A549 (cell line): ENCODE data around the gene CHMP3. TPM values are rescaled to one million over a fixed set of nuclear protein-coding genes. Genes with fewer than 3 reads are reported as not detected.
A peak's percentile ranks its signal among the peaks of the same experiment; 100 is the strongest.

Experiments used
- ATAC-seq, 2 experiments: fragments of 200-7000 bp in 1 of 2; fragments of >200 bp in 1 of 2; cut with Nextera tagmentation in 1 of 2; cut with Tn5 transposase in 1 of 2; 3 replicates each; pipeline versions ENCODE4 v1.8.0 to v1.9.1; 2018 to 2020; ENCODE audit warnings: mild to moderate bottlenecking in 1 of 2, moderate library complexity in 1 of 2
- CTCF ChIA-PET: fragments of 300-600 bp; sonication (Branson Sonifier 250); formaldehyde crosslinking; extraction: SDS; loops from one replicate; lab custom pipeline; 2021; ENCODE audit warnings: antibody characterized with exemption, inconsistent platforms; lab: Yijun Ruan, JAX
- POLR2A ChIA-PET: fragments of 350-600 bp; formaldehyde crosslinking; extraction: SDS; loops from one replicate; lab custom pipeline; 2021; ENCODE audit warnings: antibody characterized with exemption, inconsistent platforms; lab: Yijun Ruan, JAX
- DNase-seq, 2 experiments: peaks; one replicate each; pipeline versions ENCODE4 v3.0.0 to v3.0.0-alpha.2; 2011 to 2016; ENCODE audit warnings: low read depth in 1 of 2, low spot score in 1 of 2
- FAIRE-seq: peaks from 2 replicates; lab custom pipeline; 2011; peaks lifted over from hg19 to GRCh38; lab: Jason Lieb, UNC
- H3K27ac ChIP-seq, 2 experiments: fragments of >200 bp; sonication (Bioruptor Twin); formaldehyde crosslinking; 3 replicates each; pipeline ENCODE4 v1.5.1; 2016 to 2017
- H3K4me1 ChIP-seq: fragments of >200 bp; sonication (Bioruptor Twin); formaldehyde crosslinking; 3 replicates; pipeline ENCODE4 v1.6.1; 2016
- H3K4me2 ChIP-seq: fragments of >200 bp; sonication (Bioruptor Twin); formaldehyde crosslinking; 3 replicates; pipeline ENCODE4 v1.6.1; 2016
- H3K4me3 ChIP-seq: fragments of >200 bp; sonication (Bioruptor Twin); formaldehyde crosslinking; 3 replicates; pipeline ENCODE4 v1.5.1; 2016
- H3K9me3 ChIP-seq: fragments of >200 bp; sonication (Bioruptor Twin); formaldehyde crosslinking; 3 replicates; pipeline ENCODE4 v1.6.1; 2016
- ATOH8 ChIP-seq: fragments of 250-450 bp; sonication (Bioruptor Pico); IDR thresholded peaks from 2 replicates; pipeline ENCODE4 v1.5.0; 2020; ENCODE audit warnings: low read depth, mild to moderate bottlenecking, moderate library complexity
- BCL3 ChIP-seq: fragments of >200 bp; sonication (Bioruptor Twin); formaldehyde crosslinking; IDR thresholded peaks from 3 replicates; pipeline ENCODE4 v1.6.1; 2016
- CEBPB ChIP-seq, 2 experiments: fragments of >200 bp in 1 of 2; sonication (Bioruptor Twin) in 1 of 2; formaldehyde crosslinking in 1 of 2; IDR thresholded peaks; 2 replicates each; pipeline ENCODE4 v1.6.1; 2012 to 2016
- CHD2 ChIP-seq: fragments of 150-350 bp; IDR thresholded peaks from 2 replicates; pipeline ENCODE4 v1.6.1; 2014; ENCODE audit warnings: low read length; ENCODE audit not compliant: partially characterized antibody
- CTCF ChIP-seq: fragments of >200 bp; sonication (Bioruptor Twin); formaldehyde crosslinking; IDR thresholded peaks from 3 replicates; pipeline ENCODE4 v1.5.1; 2016
- EHMT2 ChIP-seq: fragments of 200-600 bp; sonication (generic); IDR thresholded peaks from 2 replicates; pipeline ENCODE4 v1.6.1; 2016; ENCODE audit warnings: antibody characterized with exemption, low read depth, mild to moderate bottlenecking, moderate library complexity
- ELK1 ChIP-seq: fragments of 150-350 bp; IDR thresholded peaks from 2 replicates; pipeline ENCODE4 v1.6.1; 2014; ENCODE audit warnings: low read depth, mild to moderate bottlenecking, low read length
- GATA3 ChIP-seq: IDR thresholded peaks from 2 replicates; pipeline ENCODE4 v1.6.1; 2012; ENCODE audit warnings: borderline replicate concordance
- HDAC2 ChIP-seq: fragments of 200-600 bp; sonication (generic); IDR thresholded peaks from 2 replicates; pipeline ENCODE4 v1.6.1; 2016
- HOXB5 ChIP-seq: fragments of 250-450 bp; sonication (Bioruptor Pico); IDR thresholded peaks from 2 replicates; pipeline ENCODE4 v1.5.0; 2020; ENCODE audit warnings: mild to moderate bottlenecking, moderate library complexity
- JUN ChIP-seq, 2 experiments: fragments of >200 bp; sonication (Bioruptor Twin); formaldehyde crosslinking; IDR thresholded peaks; 2 replicates in 1 of 2; 3 replicates in 1 of 2; pipeline ENCODE4 v1.6.1; 2016 to 2017
- JUNB ChIP-seq: fragments of >200 bp; sonication (Bioruptor Twin); formaldehyde crosslinking; IDR thresholded peaks from 2 replicates; pipeline ENCODE4 v1.6.1; 2016
- KDM1A ChIP-seq: fragments of 200-600 bp; sonication (generic); IDR thresholded peaks from 2 replicates; pipeline ENCODE4 v1.6.1; 2016; ENCODE audit warnings: low read depth, mild to moderate bottlenecking
- MAFK ChIP-seq: fragments of 450-650 bp; IDR thresholded peaks from 2 replicates; pipeline ENCODE4 v1.6.1; 2014; ENCODE audit not compliant: partially characterized antibody
- MAX ChIP-seq: IDR thresholded peaks from 2 replicates; pipeline ENCODE4 v1.6.1; 2012
- NFE2L2 ChIP-seq: fragments of 150-350 bp; conservative IDR thresholded peaks from 2 replicates; pipeline ENCODE4 v1.6.1; 2014; ENCODE audit warnings: low read length
- NPAS2 ChIP-seq: fragments of 250-450 bp; sonication (Bioruptor Pico); IDR thresholded peaks from 2 replicates; pipeline ENCODE4 v1.8.0; 2022; ENCODE audit warnings: mild to moderate bottlenecking, moderate library complexity, borderline replicate concordance
- PHF8 ChIP-seq: fragments of 200-600 bp; sonication (generic); IDR thresholded peaks from 2 replicates; pipeline ENCODE4 v1.6.1; 2016; ENCODE audit warnings: low read depth, mild to moderate bottlenecking, antibody characterized with exemption, moderate library complexity, borderline replicate concordance
- RAD21 ChIP-seq, 2 experiments: fragments of >200 bp in 1 of 2; sonication (Bioruptor Twin) in 1 of 2; formaldehyde crosslinking in 1 of 2; IDR thresholded peaks in 1 of 2; conservative IDR thresholded peaks in 1 of 2; 2 replicates in 1 of 2; 3 replicates in 1 of 2; pipeline ENCODE4 v1.6.1; 2012 to 2018; ENCODE audit warnings: inconsistent platforms in 1 of 2
- RARB ChIP-seq: fragments of 250-450 bp; sonication (Bioruptor Pico); IDR thresholded peaks from 2 replicates; pipeline ENCODE4 v1.8.0; 2021; ENCODE audit warnings: mild to moderate bottlenecking, moderate library complexity
- RCOR1 ChIP-seq: fragments of 150-350 bp; IDR thresholded peaks from 2 replicates; pipeline ENCODE4 v1.6.1; 2014; ENCODE audit warnings: antibody characterized with exemption, low read length, low read depth
- RFX5 ChIP-seq: fragments of 450-650 bp; IDR thresholded peaks from 2 replicates; pipeline ENCODE4 v1.7.1; 2014; ENCODE audit warnings: antibody characterized with exemption, mild to moderate bottlenecking, moderate library complexity
- SREBF2 ChIP-seq: fragments of 450-650 bp; IDR thresholded peaks from 2 replicates; pipeline ENCODE4 v1.6.1; 2014; ENCODE audit warnings: mild to moderate bottlenecking, moderate library complexity
- TFCP2L1 ChIP-seq: fragments of 250-450 bp; sonication (Bioruptor Pico); IDR thresholded peaks from 2 replicates; pipeline ENCODE4 v1.5.0; 2021; ENCODE audit warnings: mild to moderate bottlenecking
- TP53 ChIP-seq: fragments of 250-450 bp; sonication (Bioruptor Pico); IDR thresholded peaks from 2 replicates; pipeline ENCODE4 v1.5.0; 2021; ENCODE audit warnings: mild to moderate bottlenecking, moderate library complexity
- USF2 ChIP-seq: fragments of 450-650 bp; IDR thresholded peaks from 2 replicates; pipeline ENCODE4 v1.6.1; 2014; ENCODE audit warnings: antibody characterized with exemption
- ZC3H11A ChIP-seq: fragments of 450-650 bp; IDR thresholded peaks from 2 replicates; pipeline ENCODE4 v1.6.1; 2014; ENCODE audit warnings: antibody characterized with exemption, mild to moderate bottlenecking
- ZFP36 ChIP-seq: fragments of 450-650 bp; IDR thresholded peaks from 2 replicates; pipeline ENCODE4 v1.6.1; 2014; ENCODE audit warnings: borderline replicate concordance; ENCODE audit not compliant: partially characterized antibody
- ZSCAN20 ChIP-seq: fragments of 250-450 bp; sonication (Bioruptor Pico); IDR thresholded peaks from 2 replicates; pipeline ENCODE4 v1.8.0; 2022; ENCODE audit warnings: mild to moderate bottlenecking, moderate library complexity
- WGBS: methylation state at CpG from one replicate; pipeline ENCODE4 v1.1.6; 2017; ENCODE audit errors: missing lambda C conversion rate; 5-methylcytosine and 5-hydroxymethylcytosine counted together
- polyA plus RNA-seq, 4 experiments: library from polyadenylated mRNA; depleted of rRNA in 3 of 4; stranded (reverse); fragments of >200 nt; fragmentation: RNase III in 1 of 4; extraction: RNeasy Plus Mini Kit Qiagen cat#74134 plus additional on column Dnase treatment in 1 of 4; gene quantifications; 2 replicates in 3 of 4; 3 replicates in 1 of 4; pipeline ENCODE4 v1.2.3, GENCODE V29; 2011 to 2017

CHMP3 gene
- polyA plus RNA-seq, 2 of the 4 experiments (the other 2 are of a cell fraction), result 108 to 246 TPM

- TF ChIP-seq RAD21 (conservative IDR thresholded peaks at IDR 0.05 in 1 of 2, IDR thresholded peaks at IDR 0.05 in 1 of 2) (peak in 1 of 2 experiments; percentile 42; a peak in 2 of 5 replicates), CTCF (peak; percentile 20; the same call in 1 of the 3 replicates), GATA3 (no peak)
- CTCF ChIA-PET, result interaction anchor here (0.6 to 1.4 kb wide), 3 partner anchors 8 to 831 kb away, joined by 3 read pairs; no protein-coding TSS in a partner anchor
Observed at GRCh38 chr2:86487062-86487461, 76.2 kb downstream of the CHMP3 start.

GRCh38 chr2:86485802-86486201 is 77.4 kb downstream of the CHMP3 start:
- Histone ChIP-seq H3K27ac (no peak overlapping the region), H3K4me2 (no peak overlapping the region)
- CTCF ChIA-PET, result interaction anchor here (1.0 kb wide), 1 partner anchor 10 kb away, joined by 4 read pairs; no protein-coding TSS in a partner anchor
- FAIRE-seq, result no peak
- no peak for ATAC-seq
- no peak for DNase-seq
- 94% methylated on average over 3 of the region's 3 CpGs for WGBS
- no peak for TF ChIP-seq JUN (IDR thresholded peaks at IDR 0.05)
- no peak for TF ChIP-seq CEBPB (IDR thresholded peaks at IDR 0.05)
- no peak for TF ChIP-seq KDM1A
- TF ChIP-seq TFCP2L1 (CRISPR knock-in tag), result no peak
- no peak for TF ChIP-seq CHD2
- no peak for TF ChIP-seq HDAC2
- no peak for TF ChIP-seq EHMT2
- TF ChIP-seq TP53, result no peak
- TF ChIP-seq ZFP36, result no peak
- TF ChIP-seq SREBF2, result no peak
- TF ChIP-seq BCL3, result no peak
- TF ChIP-seq JUNB, result no peak
- TF ChIP-seq MAFK, result no peak
- TF ChIP-seq HOXB5 (CRISPR knock-in tag), result no peak
- TF ChIP-seq, all 56 proteins: peak for 0
- POLR2A ChIA-PET, result no interaction called here
- no peak overlapping the region for H3K4me3 ChIP-seq
- H3K4me1 ChIP-seq, result peaks cover 6% of the 10 kb centered on the region; the same call in 1 of the 3 replicates
- no peaks in the 10 kb centered on the region for H3K9me3 ChIP-seq

More at GRCh38 chr2:86487062-86487461, 76.2 kb downstream of the CHMP3 start:
- POLR2A ChIA-PET, result no interaction called here
- Histone ChIP-seq H3K9me3 (no peaks in the 10 kb centered on the region), H3K4me2 (no peak overlapping the region), H3K4me1 (no peaks in the 10 kb centered on the region), H3K27ac (no peak overlapping the region), H3K4me3 (no peak overlapping the region)
- DNase-seq (peak in 1 of 2 experiments; percentile 18), FAIRE-seq (no peak), ATAC-seq (no peak; a peak in 1 of 6 replicates)
- 97% methylated on average over 2 of the region's 2 CpGs for WGBS

GRCh38 chr2:86485103-86485502 is 78.1 kb downstream of the CHMP3 start:
- no peak overlapping the region for H3K27ac ChIP-seq
- H3K4me3 ChIP-seq, result no peak overlapping the region
- ATAC-seq (no peak), DNase-seq (no peak), FAIRE-seq (no peak)
- H3K4me1 ChIP-seq, result peaks cover 6% of the 10 kb centered on the region; the same call in 1 of the 3 replicates
- no peaks in the 10 kb centered on the region for H3K9me3 ChIP-seq
- ChIA-PET CTCF (no interaction called here), POLR2A (no interaction called here)
- no peak overlapping the region for H3K4me2 ChIP-seq
- TF ChIP-seq ELK1, result no peak
- no peak for TF ChIP-seq BCL3
- no peak for TF ChIP-seq MAX
- no peak for TF ChIP-seq JUNB
- TF ChIP-seq USF2, result no peak
- no peak for TF ChIP-seq CHD2
- TF ChIP-seq RCOR1, result no peak
- TF ChIP-seq ZC3H11A, result no peak
- no peak for TF ChIP-seq ZSCAN20 (CRISPR knock-in tag)
- no peak for TF ChIP-seq NPAS2 (CRISPR knock-in tag)
- no peak for TF ChIP-seq ATOH8 (CRISPR knock-in tag)
- TF ChIP-seq RARB (CRISPR knock-in tag), result no peak
- TF ChIP-seq PHF8, result no peak
- no peak for TF ChIP-seq RFX5
- no peak for TF ChIP-seq NFE2L2
